ENCODE results near the gene SYT17.

The SYT17 gene

GRCh38 chr16:19196871-19197270, 28.8 kb downstream of the SYT17 start:
- Histone ChIP-seq H3K4me1 (ENCODE audit: control insufficient read depth in 1 of 2, insufficient read depth in 2 of 2, low read length in 2 of 2) (no peaks in the 10 kb centered on the region), H3K27ac (ENCODE audit: low read length) (no peak overlapping the region), H3K27me3 (ENCODE audit: low read depth, low read length) (no peaks in the 10 kb centered on the region), H3K9me3 (ENCODE audit: control insufficient read depth in 1 of 2, low read length in 2 of 2) (peaks cover 0 to 7% of the 10 kb centered on the region in 2 donors), H3K36me3 (ENCODE audit: control insufficient read depth in 1 of 2, insufficient read depth in 2 of 2, low read length in 2 of 2) (no peaks in the 10 kb centered on the region), H3K4me3 (ENCODE audit: low read depth in 1 of 2, low read length in 2 of 2) (no peak overlapping the region)

DNA sequence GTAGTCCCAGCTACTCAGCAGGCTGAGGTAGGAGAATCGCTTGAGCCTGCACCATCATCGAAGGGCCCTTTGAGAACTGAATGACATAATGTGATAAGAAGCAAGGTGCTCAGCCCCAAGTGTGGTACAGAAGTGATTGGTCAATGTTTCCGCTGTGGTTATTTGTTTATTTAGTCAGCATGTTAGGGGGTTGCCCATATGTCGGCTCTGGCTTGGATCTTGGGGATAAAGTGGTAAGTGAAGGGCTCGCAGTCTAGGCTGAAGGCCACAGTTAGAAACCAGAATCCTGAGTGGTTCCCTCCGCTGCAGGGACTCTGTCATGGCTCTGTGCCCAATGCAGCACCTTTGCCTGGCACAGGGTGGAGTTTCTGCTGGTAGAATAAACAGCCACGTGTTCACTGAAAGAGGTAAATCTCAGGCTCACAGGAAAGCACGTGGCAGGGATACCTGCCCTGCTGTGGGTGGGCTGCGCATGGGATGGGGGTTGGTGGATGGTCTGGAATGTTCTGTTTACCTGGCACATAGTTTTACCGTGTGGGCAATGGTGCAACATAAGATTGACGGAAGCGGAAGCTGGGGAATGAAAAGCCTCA, 35.4 kb downstream of the SYT17 start:
- Histone ChIP-seq H3K36me3 (ENCODE audit: control insufficient read depth in 1 of 2, insufficient read depth in 2 of 2, low read length in 2 of 2) (no peaks in the 10 kb centered on the region), H3K27me3 (ENCODE audit: low read depth, low read length) (no peaks in the 10 kb centered on the region), H3K27ac (ENCODE audit: low read length) (no peak overlapping the region), H3K4me1 (ENCODE audit: control insufficient read depth in 1 of 2, insufficient read depth in 2 of 2, low read length in 2 of 2) (no peaks in the 10 kb centered on the region), H3K4me3 (ENCODE audit: low read depth in 1 of 2, low read length in 2 of 2) (no peak overlapping the region), H3K9me3 (ENCODE audit: control insufficient read depth in 1 of 2, low read length in 2 of 2) (peaks cover 0 to 8% of the 10 kb centered on the region in 2 donors)

DNA sequence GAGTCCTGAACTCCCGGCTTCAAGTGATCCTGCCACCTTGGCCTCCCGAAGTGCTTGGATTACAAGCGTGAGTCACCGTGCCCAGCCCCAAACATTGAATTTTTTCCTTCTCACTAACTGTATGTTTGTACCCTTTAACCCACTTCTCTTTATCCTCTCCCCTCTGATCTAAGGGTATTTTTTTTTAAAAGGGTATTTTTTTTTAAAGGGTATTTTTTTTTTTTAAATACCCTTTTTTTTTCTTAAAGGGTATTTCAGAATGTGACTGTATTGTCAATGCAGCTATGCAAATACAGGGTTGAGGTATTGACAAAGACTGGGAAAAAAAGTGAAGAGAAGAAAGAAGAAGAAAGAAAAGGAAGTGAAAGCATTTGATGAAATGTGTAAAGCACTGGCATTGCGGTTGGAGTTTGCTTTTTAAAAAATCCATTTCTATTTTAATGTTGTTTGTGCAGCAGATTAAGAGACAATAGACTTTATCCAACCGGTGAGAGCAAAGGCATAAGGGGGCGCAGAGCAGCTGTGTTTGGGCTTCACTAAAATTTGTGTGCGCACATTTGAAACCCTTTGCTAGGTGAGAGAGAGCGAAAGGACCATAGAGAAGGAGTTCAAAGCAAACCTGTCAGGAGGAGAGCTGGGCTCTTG, 42.4 kb downstream of the SYT17 start:
- Histone ChIP-seq H3K4me3 (ENCODE audit: low read depth in 1 of 2, low read length in 2 of 2) (no peak overlapping the region), H3K4me1 (ENCODE audit: control insufficient read depth in 1 of 2, insufficient read depth in 2 of 2, low read length in 2 of 2) (no peaks in the 10 kb centered on the region), H3K9me3 (ENCODE audit: control insufficient read depth in 1 of 2, low read length in 2 of 2) (no peaks in the 10 kb centered on the region), H3K36me3 (ENCODE audit: control insufficient read depth in 1 of 2, insufficient read depth in 2 of 2, low read length in 2 of 2) (no peaks in the 10 kb centered on the region), H3K27ac (ENCODE audit: low read length) (no peak overlapping the region), H3K27me3 (ENCODE audit: low read depth, low read length) (no peaks in the 10 kb centered on the region)

DNA sequence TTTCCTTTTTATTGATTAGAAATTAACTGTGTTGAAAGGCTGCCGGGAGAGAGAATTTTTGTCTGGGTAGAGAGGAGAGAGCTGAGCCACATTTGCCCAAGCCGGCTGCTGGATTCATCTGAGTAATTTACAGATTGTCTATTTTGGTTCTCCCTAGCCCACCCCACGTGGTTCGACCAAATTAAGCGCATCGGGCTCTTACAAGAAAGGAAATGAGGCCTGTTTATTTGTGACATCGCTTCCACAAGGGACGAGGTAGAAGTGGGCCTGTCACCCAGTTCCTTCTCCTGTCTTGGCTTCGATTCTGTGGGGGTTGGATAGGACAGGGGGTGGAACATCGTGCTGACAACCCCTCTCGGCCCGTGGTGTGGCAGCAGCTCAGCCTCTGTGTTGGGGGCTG, 42.9 kb downstream of the SYT17 start:
- no peak overlapping the region for H3K4me3 ChIP-seq (ENCODE audit: low read depth in 1 of 2, low read length in 2 of 2)
- no peaks in the 10 kb centered on the region for H3K36me3 ChIP-seq (ENCODE audit: control insufficient read depth in 1 of 2, insufficient read depth in 2 of 2, low read length in 2 of 2)
- H3K9me3 ChIP-seq (ENCODE audit: control insufficient read depth in 1 of 2, low read length in 2 of 2), result no peaks in the 10 kb centered on the region
- H3K27ac ChIP-seq (ENCODE audit: low read length), result no peak overlapping the region
- no peaks in the 10 kb centered on the region for H3K4me1 ChIP-seq (ENCODE audit: control insufficient read depth in 1 of 2, insufficient read depth in 2 of 2, low read length in 2 of 2)
- no peaks in the 10 kb centered on the region for H3K27me3 ChIP-seq (ENCODE audit: low read depth, low read length)

DNA sequence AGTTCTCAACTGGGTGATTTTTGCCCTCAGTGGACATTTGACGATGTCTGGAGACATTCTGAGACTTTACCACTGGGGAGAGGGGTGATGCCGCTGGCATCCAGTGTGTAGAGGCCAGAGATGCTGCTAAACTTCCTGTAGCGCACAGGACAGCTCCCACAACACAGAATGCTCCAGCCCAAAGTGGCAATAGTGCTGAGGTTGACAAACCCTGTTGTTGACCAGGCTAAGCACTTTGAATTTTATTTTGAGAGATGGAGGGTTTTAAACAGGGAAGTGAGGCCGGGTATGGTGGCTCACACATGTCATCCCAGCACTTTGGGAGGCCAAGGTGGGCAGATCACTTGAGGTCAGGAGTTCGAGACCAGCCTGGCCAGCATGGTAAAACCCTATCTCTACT, 44.0 kb downstream of the SYT17 start:
- Histone ChIP-seq H3K4me3 (ENCODE audit: low read depth in 1 of 2, low read length in 2 of 2) (no peak overlapping the region), H3K4me1 (ENCODE audit: control insufficient read depth in 1 of 2, insufficient read depth in 2 of 2, low read length in 2 of 2) (no peaks in the 10 kb centered on the region), H3K27ac (ENCODE audit: low read length) (no peak overlapping the region), H3K36me3 (ENCODE audit: control insufficient read depth in 1 of 2, insufficient read depth in 2 of 2, low read length in 2 of 2) (no peaks in the 10 kb centered on the region), H3K27me3 (ENCODE audit: low read depth, low read length) (no peaks in the 10 kb centered on the region), H3K9me3 (ENCODE audit: control insufficient read depth in 1 of 2, low read length in 2 of 2) (no peaks in the 10 kb centered on the region)

GRCh38 chr16:19213885-19214284, 45.8 kb downstream of the SYT17 start:
- Histone ChIP-seq H3K4me1 (ENCODE audit: control insufficient read depth in 1 of 2, insufficient read depth in 2 of 2, low read length in 2 of 2) (no peaks in the 10 kb centered on the region), H3K9me3 (ENCODE audit: control insufficient read depth in 1 of 2, low read length in 2 of 2) (no peaks in the 10 kb centered on the region), H3K36me3 (ENCODE audit: control insufficient read depth in 1 of 2, insufficient read depth in 2 of 2, low read length in 2 of 2) (no peaks in the 10 kb centered on the region), H3K4me3 (ENCODE audit: low read depth in 1 of 2, low read length in 2 of 2) (no peak overlapping the region), H3K27ac (ENCODE audit: low read length) (no peak overlapping the region), H3K27me3 (ENCODE audit: low read depth, low read length) (no peaks in the 10 kb centered on the region)

- Histone ChIP-seq H3K4me3 (ENCODE audit: low read depth in 1 of 2, low read length in 2 of 2) (no peak overlapping the region), H3K36me3 (ENCODE audit: control insufficient read depth in 1 of 2, insufficient read depth in 2 of 2, low read length in 2 of 2) (no peaks in the 10 kb centered on the region), H3K4me1 (ENCODE audit: control insufficient read depth in 1 of 2, insufficient read depth in 2 of 2, low read length in 2 of 2) (no peaks in the 10 kb centered on the region), H3K27ac (ENCODE audit: low read length) (no peak overlapping the region), H3K27me3 (ENCODE audit: low read depth, low read length) (no peaks in the 10 kb centered on the region), H3K9me3 (ENCODE audit: control insufficient read depth in 1 of 2, low read length in 2 of 2) (no peaks in the 10 kb centered on the region)
Observed at GRCh38 chr16:19215705-19216104, 47.7 kb downstream of the SYT17 start.

- H3K36me3 ChIP-seq (ENCODE audit: control insufficient read depth in 1 of 2, insufficient read depth in 2 of 2, low read length in 2 of 2), result no peaks in the 10 kb centered on the region
- no peaks in the 10 kb centered on the region for H3K9me3 ChIP-seq (ENCODE audit: control insufficient read depth in 1 of 2, low read length in 2 of 2)
- no peaks in the 10 kb centered on the region for H3K27me3 ChIP-seq (ENCODE audit: low read depth, low read length)
- no peak overlapping the region for H3K27ac ChIP-seq (ENCODE audit: low read length)
- H3K4me1 ChIP-seq (ENCODE audit: control insufficient read depth in 1 of 2, insufficient read depth in 2 of 2, low read length in 2 of 2), result no peaks in the 10 kb centered on the region
- no peak overlapping the region for H3K4me3 ChIP-seq (ENCODE audit: low read depth in 1 of 2, low read length in 2 of 2)
Observed at GRCh38 chr16:19218581-19218980, 50.5 kb downstream of the SYT17 start.

GRCh38 chr16:19219836-19220235, 51.8 kb downstream of the SYT17 start:
- no peaks in the 10 kb centered on the region for H3K36me3 ChIP-seq (ENCODE audit: control insufficient read depth in 1 of 2, insufficient read depth in 2 of 2, low read length in 2 of 2)

DNA sequence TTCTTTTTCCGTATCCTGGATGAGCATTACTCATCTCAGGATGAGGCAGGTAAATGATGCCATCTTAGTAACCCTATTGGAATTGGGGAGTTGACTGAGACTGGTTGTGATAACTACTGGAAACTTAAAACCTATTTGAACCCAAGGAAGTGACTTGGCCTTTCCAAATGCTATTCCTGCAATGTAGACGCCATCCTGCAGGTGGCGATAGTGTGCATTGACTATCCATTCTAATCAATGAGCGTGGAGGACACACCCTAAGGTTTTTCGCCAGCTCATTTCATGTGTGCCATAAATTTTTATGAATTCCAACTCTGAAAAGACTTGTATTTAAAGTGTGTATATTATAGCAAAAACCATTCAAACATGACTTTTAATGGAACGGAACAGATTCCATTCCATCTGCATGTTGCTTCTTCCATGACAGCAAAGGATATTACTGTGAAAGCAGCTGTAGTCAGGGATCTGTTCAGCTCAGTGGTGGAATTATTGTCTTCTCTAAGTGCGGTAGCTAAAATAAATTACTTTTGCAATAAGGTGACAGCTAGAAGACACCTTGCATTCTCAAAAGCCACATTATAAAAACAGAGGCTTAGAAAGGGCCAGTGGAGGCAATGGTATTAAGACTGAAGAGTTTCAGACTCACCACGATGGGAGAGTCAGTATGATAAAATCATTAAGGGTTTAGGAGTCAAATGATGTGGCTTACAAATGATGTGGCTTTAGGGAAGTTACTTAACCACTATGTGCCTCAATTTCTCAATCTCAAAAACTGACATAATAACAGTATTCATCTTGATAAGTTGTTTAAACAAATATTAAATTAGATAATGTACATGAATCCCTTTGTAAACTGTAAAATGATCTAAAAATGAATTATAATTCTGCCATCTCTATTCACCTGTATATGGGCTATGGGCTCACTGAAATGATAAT, 55.5 kb downstream of the SYT17 start:
- Histone ChIP-seq H3K4me3 (ENCODE audit: low read depth in 1 of 2, low read length in 2 of 2) (no peak overlapping the region), H3K27ac (ENCODE audit: low read length) (no peak overlapping the region), H3K9me3 (ENCODE audit: control insufficient read depth in 1 of 2, low read length in 2 of 2) (peaks cover 4 to 5% of the 10 kb centered on the region in 2 donors), H3K27me3 (ENCODE audit: low read depth, low read length) (no peaks in the 10 kb centered on the region), H3K4me1 (ENCODE audit: control insufficient read depth in 1 of 2, insufficient read depth in 2 of 2, low read length in 2 of 2) (no peaks in the 10 kb centered on the region), H3K36me3 (ENCODE audit: control insufficient read depth in 1 of 2, insufficient read depth in 2 of 2, low read length in 2 of 2) (no peaks in the 10 kb centered on the region)

More at GRCh38 chr16:19219836-19220235, 51.8 kb downstream of the SYT17 start:
- Histone ChIP-seq H3K27me3 (ENCODE audit: low read depth, low read length) (no peaks in the 10 kb centered on the region), H3K4me1 (ENCODE audit: control insufficient read depth in 1 of 2, insufficient read depth in 2 of 2, low read length in 2 of 2) (no peaks in the 10 kb centered on the region), H3K4me3 (ENCODE audit: low read depth in 1 of 2, low read length in 2 of 2) (no peak overlapping the region), H3K27ac (ENCODE audit: low read length) (no peak overlapping the region), H3K9me3 (ENCODE audit: control insufficient read depth in 1 of 2, low read length in 2 of 2) (no peaks in the 10 kb centered on the region)

DNA sequence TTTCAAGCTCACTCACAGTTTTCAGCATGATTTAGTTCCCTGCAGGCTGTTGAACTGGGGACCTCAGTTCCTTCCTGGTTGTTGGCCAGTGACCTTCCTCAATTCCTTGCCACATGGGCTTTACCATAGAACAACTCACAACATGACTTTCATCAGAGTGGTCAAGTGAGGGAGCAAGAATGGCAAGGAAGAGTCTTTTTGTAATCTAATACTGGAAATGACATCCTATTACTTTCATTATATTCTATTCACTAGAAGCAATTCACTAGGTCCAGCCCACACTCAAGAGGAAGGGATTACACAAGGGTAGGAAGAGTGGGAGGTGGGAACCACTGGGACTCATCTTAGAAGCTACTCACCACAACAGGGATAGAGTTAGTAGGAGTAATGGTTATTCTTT, 57.6 kb downstream of the SYT17 start:
- no peaks in the 10 kb centered on the region for H3K4me1 ChIP-seq (ENCODE audit: control insufficient read depth in 1 of 2, insufficient read depth in 2 of 2, low read length in 2 of 2)
- no peaks in the 10 kb centered on the region for H3K36me3 ChIP-seq (ENCODE audit: control insufficient read depth in 1 of 2, insufficient read depth in 2 of 2, low read length in 2 of 2)
- H3K4me3 ChIP-seq (ENCODE audit: low read depth in 1 of 2, low read length in 2 of 2), result no peak overlapping the region
- no peak overlapping the region for H3K27ac ChIP-seq (ENCODE audit: low read length)
- H3K9me3 ChIP-seq (ENCODE audit: control insufficient read depth in 1 of 2, low read length in 2 of 2), result peaks cover 4 to 5% of the 10 kb centered on the region in 2 donors
- no peaks in the 10 kb centered on the region for H3K27me3 ChIP-seq (ENCODE audit: low read depth, low read length)
